Measurements from ENCODE around the gene ADAMTSL1.

Gene ADAMTSL1

DNA sequence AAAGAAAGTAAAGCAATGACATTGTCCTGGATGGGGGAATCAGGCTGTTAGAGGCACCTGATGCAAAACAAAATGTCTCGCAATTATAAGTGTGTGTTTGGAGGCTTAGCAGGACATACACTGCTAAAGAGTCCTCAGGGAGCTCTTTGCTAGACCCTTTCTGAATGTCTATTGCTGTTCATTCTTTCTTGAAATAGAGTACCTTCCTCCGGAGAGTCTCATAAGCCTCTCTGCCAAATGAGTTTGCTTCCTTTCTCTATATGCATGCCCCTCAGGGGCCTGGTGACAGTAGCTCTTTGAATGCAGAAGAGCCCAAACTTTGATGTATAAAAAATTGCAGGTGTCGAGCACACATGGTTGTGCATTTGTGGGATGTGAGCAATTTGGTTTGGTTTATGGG, 26.4 kb upstream of the ADAMTSL1 start:
- H3K4me3 ChIP-seq (ENCODE audit: low read length) = no peak overlapping the region
- TF ChIP-seq, protein P1, sequence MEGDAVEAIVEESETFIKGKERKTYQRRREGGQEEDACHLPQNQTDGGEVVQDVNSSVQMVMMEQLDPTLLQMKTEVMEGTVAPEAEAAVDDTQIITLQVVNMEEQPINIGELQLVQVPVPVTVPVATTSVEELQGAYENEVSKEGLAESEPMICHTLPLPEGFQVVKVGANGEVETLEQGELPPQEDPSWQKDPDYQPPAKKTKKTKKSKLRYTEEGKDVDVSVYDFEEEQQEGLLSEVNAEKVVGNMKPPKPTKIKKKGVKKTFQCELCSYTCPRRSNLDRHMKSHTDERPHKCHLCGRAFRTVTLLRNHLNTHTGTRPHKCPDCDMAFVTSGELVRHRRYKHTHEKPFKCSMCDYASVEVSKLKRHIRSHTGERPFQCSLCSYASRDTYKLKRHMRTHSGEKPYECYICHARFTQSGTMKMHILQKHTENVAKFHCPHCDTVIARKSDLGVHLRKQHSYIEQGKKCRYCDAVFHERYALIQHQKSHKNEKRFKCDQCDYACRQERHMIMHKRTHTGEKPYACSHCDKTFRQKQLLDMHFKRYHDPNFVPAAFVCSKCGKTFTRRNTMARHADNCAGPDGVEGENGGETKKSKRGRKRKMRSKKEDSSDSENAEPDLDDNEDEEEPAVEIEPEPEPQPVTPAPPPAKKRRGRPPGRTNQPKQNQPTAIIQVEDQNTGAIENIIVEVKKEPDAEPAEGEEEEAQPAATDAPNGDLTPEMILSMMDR (conservative IDR thresholded peaks at IDR 0.05; ENCODE audit: low read depth, low read length) = no peak
- no peak for DNase-seq (ENCODE audit: low read depth)

GRCh38 chr9:18448101-18448500, 25.9 kb upstream of the ADAMTSL1 start:
- TF ChIP-seq, protein P1 (conservative IDR thresholded peaks at IDR 0.05; ENCODE audit: low read depth, low read length) = no peak
- H3K4me3 ChIP-seq (ENCODE audit: low read length) = no peak overlapping the region
- no peak for DNase-seq (ENCODE audit: low read depth)

DNA sequence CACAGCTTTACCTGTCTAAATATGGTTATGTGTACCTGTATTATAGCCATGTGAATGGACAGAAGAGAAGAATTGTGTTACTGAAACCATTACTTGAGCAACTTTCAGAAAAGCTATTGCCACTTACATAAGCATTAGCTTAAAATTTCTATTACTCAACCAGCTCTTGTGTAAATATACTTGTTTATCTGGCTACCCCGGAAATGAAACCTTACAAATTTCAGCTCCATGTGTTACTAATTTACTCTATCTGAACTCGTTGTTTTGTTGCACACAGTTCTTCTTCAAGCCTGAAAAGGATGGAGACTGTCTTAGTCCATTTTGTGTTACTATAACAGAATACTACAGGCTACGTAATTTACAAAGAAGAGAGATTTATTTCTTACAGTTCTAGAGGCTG, 22.5 kb upstream of the ADAMTSL1 start:
- TF ChIP-seq, protein P1 (conservative IDR thresholded peaks at IDR 0.05; ENCODE audit: low read depth, low read length) = no peak
- DNase-seq (ENCODE audit: low read depth) = no peak
- no peak overlapping the region for H3K4me3 ChIP-seq (ENCODE audit: low read length)

- TF ChIP-seq, protein P1 (conservative IDR thresholded peaks at IDR 0.05; ENCODE audit: low read depth, low read length) = no peak
- H3K4me3 ChIP-seq (ENCODE audit: low read length) = no peak overlapping the region
- no peak for DNase-seq (ENCODE audit: low read depth)
Observed at GRCh38 chr9:18452276-18452675, 21.7 kb upstream of the ADAMTSL1 start.

DNA sequence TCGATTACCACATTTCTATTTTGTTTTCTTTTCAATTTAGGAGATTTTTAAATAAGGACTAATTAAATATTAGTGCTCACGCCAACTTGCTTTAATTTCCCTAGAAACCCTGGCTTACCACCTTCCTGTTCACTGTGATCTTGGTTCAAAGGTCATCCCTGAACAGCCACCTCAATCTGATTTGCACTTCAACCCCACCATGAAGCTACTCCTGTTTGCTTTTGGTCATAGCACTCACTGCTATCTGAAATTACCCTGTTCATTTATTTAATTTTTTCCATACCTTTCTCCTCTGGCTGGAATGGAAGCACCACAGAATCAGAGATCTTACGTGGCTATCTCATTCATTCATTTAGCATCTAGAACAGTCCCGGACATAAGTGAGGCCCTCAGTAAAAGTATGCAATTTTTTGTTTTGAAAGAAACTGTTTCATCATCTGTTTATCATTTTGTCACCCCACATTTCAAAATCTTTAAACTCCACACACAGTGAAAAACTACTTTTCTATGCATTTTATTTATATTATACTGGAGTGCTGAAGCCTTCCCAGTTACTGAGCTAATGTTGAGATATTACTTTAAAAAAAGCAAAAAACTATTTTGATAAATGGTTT, 17.2 kb upstream of the ADAMTSL1 start:
- no peak overlapping the region for H3K4me3 ChIP-seq (ENCODE audit: low read length)
- TF ChIP-seq, protein P1 (conservative IDR thresholded peaks at IDR 0.05; ENCODE audit: low read depth, low read length) = no peak

DNA sequence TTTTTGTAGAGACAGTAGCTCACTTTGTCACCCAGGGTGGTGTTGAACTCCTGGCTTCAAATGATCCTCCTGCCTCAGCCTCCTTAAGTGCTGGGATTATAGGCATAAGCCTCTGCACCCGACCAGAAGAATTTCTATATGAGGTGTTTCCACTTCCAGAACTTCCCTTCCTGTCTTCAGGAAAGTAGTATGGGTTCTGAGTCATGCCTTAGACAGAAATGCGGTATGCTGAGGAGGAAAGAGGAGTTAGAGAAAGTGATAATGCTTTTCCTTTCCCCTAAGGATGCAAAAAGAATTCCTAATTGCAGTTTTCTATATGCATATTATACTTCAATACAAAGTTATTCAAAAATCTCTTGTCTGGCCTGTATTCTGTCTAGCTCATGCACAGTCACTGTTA, 16.4 kb upstream of the ADAMTSL1 start:
- H3K4me3 ChIP-seq (ENCODE audit: low read length) = no peak overlapping the region
- TF ChIP-seq, protein P1 (conservative IDR thresholded peaks at IDR 0.05; ENCODE audit: low read depth, low read length) = no peak
- DNase-seq (ENCODE audit: low read depth) = no peak

More for the DNA sequence above, 17.2 kb upstream of the ADAMTSL1 start:
- DNase-seq (ENCODE audit: low read depth) = no peak

DNA sequence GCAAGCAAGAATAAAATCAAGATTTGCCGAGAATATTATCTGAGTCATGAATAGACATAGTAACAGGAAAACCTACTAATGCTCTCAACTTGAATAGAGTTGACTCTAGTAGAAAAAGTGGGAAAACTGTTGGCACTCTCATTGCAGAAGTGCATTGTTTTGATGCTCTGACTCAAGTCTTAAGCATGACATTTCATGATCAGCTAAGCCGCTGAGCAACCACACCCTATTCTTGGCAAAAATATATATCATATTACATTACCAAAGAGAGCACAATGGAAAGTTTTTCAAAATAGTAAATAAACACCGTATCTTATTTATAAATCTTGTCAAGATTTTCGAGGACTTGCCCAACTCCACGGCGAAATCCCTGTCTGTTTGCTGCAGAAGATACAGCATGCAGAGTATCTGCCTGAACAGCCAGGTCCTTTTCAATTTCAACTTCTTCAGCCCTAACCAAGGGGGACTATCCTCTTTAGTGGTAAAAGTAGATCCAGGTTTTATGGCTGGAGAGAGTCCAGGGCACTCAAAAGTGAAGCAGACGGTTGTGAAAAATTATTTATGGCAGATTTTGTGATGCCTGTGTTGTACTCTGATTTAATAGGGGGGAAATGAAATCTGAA, 13.9 kb upstream of the ADAMTSL1 start:
- TF ChIP-seq, protein P1 (conservative IDR thresholded peaks at IDR 0.05; ENCODE audit: low read depth, low read length) = no peak

More for the DNA sequence above, 13.9 kb upstream of the ADAMTSL1 start:
- no peak for DNase-seq (ENCODE audit: low read depth)
- H3K4me3 ChIP-seq (ENCODE audit: low read length) = no peak overlapping the region
